ENCODE data around the gene C11orf21.

Gene C11orf21

GRCh38 chr11:2303627-2304505 lies 2.1 kb upstream of the C11orf21 start:
- no peak overlapping the region for H3K27ac ChIP-seq (ENCODE audit: low read depth, low read length)
- H3K9ac ChIP-seq (ENCODE audit: low read length) = no peak overlapping the region

DNA sequence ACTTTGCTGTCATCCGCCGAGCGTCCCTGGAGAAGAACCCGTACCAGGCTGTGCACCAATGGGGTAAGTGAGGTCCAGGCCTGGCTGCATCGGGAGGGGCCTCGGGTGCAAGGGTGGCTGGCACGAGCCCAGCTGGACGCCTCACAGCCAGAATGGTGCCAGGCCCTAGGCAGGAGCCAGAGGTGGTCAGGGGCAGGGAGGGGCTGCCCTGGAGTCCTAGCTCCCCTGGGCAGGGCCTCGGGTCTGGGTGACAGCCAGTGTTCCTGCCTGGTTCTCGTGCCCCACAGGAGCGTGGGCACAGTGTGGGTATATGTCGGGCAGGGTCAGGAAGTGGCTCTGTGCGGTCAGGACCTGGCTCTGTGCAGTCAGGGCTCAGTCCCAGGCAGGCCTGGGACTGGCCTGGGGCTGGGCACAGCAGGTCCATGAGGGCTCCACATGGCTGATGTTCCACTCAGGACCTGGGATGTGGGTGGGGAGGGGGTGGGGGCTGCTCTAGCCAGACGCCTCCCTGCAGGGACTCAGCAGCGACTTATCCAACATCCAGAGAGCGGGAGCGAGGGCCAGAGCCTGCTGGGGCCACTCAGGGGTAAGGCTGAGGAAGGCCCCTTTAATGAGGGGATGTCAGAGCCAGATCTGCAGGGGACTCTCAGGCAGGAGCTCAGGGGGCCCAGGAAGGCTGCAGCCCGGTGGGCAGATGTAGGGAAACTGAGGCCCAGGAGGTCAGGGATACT lies 1.3 kb upstream of the C11orf21 start:
- Histone ChIP-seq H3K27me3 (ENCODE audit: control insufficient read depth, insufficient read depth, low read length) (no peaks in the 10 kb centered on the region), H3K36me3 (ENCODE audit: control insufficient read depth, insufficient read depth, low read length) (no peaks in the 10 kb centered on the region), H3K27ac (ENCODE audit: low read depth, low read length) (peak overlapping the region; percentile 61), H3K9ac (ENCODE audit: low read length) (no peak overlapping the region), H3K4me1 (ENCODE audit: control insufficient read depth, insufficient read depth, low read length) (peaks cover 32% of the 10 kb centered on the region), H3K4me3 (ENCODE audit: low read length) (peak overlapping the region; percentile 57)

More at GRCh38 chr11:2303627-2304505, 2.1 kb upstream of the C11orf21 start:
- H3K27me3 ChIP-seq (ENCODE audit: control insufficient read depth, insufficient read depth, low read length) = no peaks in the 10 kb centered on the region
- no peak overlapping the region for H3K4me3 ChIP-seq (ENCODE audit: low read length)
- peaks cover 32% of the 10 kb centered on the region for H3K4me1 ChIP-seq (ENCODE audit: control insufficient read depth, insufficient read depth, low read length)
- H3K36me3 ChIP-seq (ENCODE audit: control insufficient read depth, insufficient read depth, low read length) = no peaks in the 10 kb centered on the region

DNA sequence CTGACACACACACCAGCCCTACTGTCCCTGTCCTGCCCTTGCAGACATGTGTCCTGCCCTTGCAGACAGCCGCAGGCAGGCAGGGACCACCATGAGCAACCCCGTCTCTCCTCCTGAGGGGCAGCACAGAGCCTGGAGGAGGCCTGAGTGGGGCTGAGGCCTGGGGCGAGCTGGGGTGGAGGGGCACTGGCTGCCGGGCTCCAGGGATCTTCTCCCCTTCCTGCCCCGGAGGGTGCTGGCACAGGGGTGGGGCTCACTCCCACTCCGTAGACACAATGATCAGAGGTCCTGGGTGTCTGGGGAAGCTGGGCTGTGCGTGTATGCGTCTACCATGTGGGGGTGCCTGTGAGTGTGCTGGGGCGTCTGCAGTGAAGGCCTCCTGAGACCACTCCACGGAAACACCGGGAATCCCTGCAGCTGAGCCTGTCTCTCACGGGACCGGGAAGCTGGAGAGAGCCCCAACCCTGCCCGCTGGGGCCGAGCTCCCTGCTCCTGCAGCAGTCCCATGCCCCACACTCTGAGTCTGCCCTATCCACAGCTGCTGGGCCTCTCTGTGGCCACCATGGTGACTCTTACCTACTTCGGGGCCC lies 683 bp upstream of the C11orf21 start:
- Histone ChIP-seq H3K27ac (ENCODE audit: low read depth, low read length) (peak overlapping the region; percentile 61), H3K27me3 (ENCODE audit: control insufficient read depth, insufficient read depth, low read length) (no peaks in the 10 kb centered on the region), H3K4me3 (ENCODE audit: low read length) (peak overlapping the region; percentile 57), H3K9ac (ENCODE audit: low read length) (no peak overlapping the region), H3K4me1 (ENCODE audit: control insufficient read depth, insufficient read depth, low read length) (peaks cover 29% of the 10 kb centered on the region), H3K36me3 (ENCODE audit: control insufficient read depth, insufficient read depth, low read length) (no peaks in the 10 kb centered on the region)

DNA sequence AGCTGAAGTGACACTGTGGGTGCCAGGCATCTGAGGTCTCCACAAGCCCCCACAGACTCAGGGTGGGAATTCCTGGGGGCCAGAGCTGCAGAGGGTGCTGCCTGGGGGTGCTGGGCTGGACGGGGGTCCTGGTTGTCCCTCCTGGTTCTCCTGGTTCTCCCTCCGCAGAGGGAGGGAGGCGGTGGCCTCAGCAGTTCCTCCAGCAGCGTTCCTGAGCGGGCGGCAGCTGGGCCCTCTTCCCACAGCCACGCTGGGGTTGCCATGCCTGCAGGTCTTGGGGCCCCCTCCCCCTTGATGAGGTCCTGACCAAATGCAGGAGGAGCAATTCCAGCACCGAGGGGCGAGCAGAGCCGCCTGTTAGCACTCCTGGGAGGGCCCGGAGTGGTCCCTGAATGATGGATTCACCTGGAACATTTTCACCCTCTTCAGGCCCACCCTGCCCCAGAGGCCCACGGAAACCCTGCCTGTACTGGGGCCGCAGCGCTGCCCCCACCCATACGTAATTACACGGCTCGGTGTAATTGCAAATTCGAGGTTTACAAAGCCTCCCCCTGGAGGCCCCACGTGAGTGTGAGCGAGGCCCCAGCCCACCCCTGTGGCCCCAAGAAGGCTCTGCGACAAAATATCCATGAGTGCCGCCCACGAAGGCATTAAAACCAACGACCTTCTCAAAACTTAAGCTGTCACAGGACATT lies 635 bp downstream of the C11orf21 start:
- no peak overlapping the region for H3K27ac ChIP-seq (ENCODE audit: low read depth, low read length)
- peaks cover 20% of the 10 kb centered on the region for H3K4me1 ChIP-seq (ENCODE audit: control insufficient read depth, insufficient read depth, low read length)
- H3K9ac ChIP-seq (ENCODE audit: low read length) = no peak overlapping the region
- H3K36me3 ChIP-seq (ENCODE audit: control insufficient read depth, insufficient read depth, low read length) = no peaks in the 10 kb centered on the region
- peak overlapping the region; percentile 26 for H3K4me3 ChIP-seq (ENCODE audit: low read length)
- H3K27me3 ChIP-seq (ENCODE audit: control insufficient read depth, insufficient read depth, low read length) = no peaks in the 10 kb centered on the region

GRCh38 chr11:2300290-2300935 lies 1.3 kb downstream of the C11orf21 start:
- Histone ChIP-seq H3K36me3 (ENCODE audit: control insufficient read depth, insufficient read depth, low read length) (no peaks in the 10 kb centered on the region), H3K4me1 (ENCODE audit: control insufficient read depth, insufficient read depth, low read length) (peaks cover 13% of the 10 kb centered on the region), H3K27me3 (ENCODE audit: control insufficient read depth, insufficient read depth, low read length) (no peaks in the 10 kb centered on the region), H3K9ac (ENCODE audit: low read length) (no peak overlapping the region), H3K27ac (ENCODE audit: low read depth, low read length) (no peak overlapping the region), H3K4me3 (ENCODE audit: low read length) (peak overlapping the region; percentile 26)

DNA sequence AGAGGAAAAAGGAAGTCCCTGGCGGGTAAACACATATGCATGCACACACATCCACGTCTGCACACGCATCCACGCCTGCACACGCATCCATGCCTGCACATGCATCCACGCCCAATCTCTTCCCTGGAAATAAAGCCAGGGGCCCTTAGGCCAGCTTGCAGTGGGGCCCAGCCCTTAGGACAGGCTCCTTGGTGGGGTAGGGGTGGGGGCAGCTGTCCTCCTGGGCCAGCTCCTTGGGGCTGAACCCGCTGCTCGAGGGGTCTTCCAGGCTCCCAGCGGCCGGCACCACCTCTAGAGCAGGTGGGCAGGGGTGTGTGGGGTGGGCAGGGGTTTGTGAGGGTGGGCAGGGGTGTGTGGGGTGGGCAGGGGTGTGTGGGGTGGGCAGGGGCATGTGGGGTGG lies 1.9 kb downstream of the C11orf21 start:
- Histone ChIP-seq H3K4me3 (ENCODE audit: low read length) (no peak overlapping the region), H3K9ac (ENCODE audit: low read length) (no peak overlapping the region), H3K4me1 (ENCODE audit: control insufficient read depth, insufficient read depth, low read length) (peaks cover 7% of the 10 kb centered on the region), H3K27ac (ENCODE audit: low read depth, low read length) (no peak overlapping the region), H3K27me3 (ENCODE audit: control insufficient read depth, insufficient read depth, low read length) (no peaks in the 10 kb centered on the region), H3K36me3 (ENCODE audit: control insufficient read depth, insufficient read depth, low read length) (no peaks in the 10 kb centered on the region)

DNA sequence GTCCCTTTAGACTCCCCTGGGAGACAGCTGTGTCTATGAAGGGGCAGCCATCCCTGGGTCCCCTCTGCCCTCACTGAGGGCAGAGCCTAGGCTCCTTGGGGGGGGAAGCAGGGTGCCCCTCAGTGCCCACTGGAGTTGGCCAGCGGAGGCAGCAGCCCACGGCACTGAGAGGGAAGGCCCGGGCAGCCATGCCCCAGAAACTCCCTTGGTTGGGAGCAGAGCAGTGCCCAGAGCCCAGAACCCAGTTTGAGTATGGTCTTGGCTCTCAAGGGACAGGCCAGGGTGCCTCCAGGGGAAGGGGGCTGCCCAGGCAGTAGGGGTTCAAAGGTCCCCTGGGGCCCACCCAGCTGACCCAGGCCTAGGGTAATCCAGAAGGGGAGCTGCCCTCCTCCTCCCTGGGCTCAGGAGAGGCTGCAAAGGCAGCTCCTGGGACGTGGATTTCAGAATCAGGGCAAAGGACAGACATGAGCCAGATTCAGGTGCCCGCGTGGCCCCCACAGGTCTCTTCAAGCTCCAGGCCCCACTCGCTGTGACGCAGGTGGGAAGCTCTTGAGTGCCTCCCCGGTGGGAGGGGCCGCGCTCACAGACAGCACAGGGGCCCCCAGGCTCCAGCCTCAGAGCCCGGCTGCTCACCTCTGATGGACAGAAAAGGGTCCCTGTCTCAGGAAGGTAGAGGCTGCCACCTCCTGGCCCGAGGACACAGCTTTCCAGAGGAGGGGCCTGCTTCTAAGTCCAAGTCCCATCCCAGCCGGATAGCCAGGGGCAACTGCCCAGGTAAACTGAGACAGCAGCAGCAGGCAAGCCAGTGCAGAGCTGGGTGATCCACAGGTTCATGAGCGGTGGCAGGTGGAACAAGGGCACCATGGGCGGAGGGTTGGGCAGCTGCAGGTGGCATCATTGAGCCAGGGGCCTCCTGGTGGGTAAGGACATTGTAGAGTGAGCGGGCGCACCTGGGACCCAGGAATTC lies 2.6 kb downstream of the C11orf21 start:
- no peak overlapping the region for H3K27ac ChIP-seq (ENCODE audit: low read depth, low read length)
- H3K4me3 ChIP-seq (ENCODE audit: low read length) = no peak overlapping the region
- H3K36me3 ChIP-seq (ENCODE audit: control insufficient read depth, insufficient read depth, low read length) = no peaks in the 10 kb centered on the region
- no peaks in the 10 kb centered on the region for H3K27me3 ChIP-seq (ENCODE audit: control insufficient read depth, insufficient read depth, low read length)
- H3K9ac ChIP-seq (ENCODE audit: low read length) = no peak overlapping the region
- H3K4me1 ChIP-seq (ENCODE audit: control insufficient read depth, insufficient read depth, low read length) = peaks cover 6% of the 10 kb centered on the region

GRCh38 chr11:2298131-2298794 lies 3.5 kb downstream of the C11orf21 start:
- H3K4me1 ChIP-seq (ENCODE audit: control insufficient read depth, insufficient read depth, low read length) = peaks cover 3% of the 10 kb centered on the region
- H3K4me3 ChIP-seq (ENCODE audit: low read length) = no peak overlapping the region
- no peaks in the 10 kb centered on the region for H3K36me3 ChIP-seq (ENCODE audit: control insufficient read depth, insufficient read depth, low read length)
- no peak overlapping the region for H3K9ac ChIP-seq (ENCODE audit: low read length)
- H3K27ac ChIP-seq (ENCODE audit: low read depth, low read length) = no peak overlapping the region
- H3K27me3 ChIP-seq (ENCODE audit: control insufficient read depth, insufficient read depth, low read length) = no peaks in the 10 kb centered on the region

DNA sequence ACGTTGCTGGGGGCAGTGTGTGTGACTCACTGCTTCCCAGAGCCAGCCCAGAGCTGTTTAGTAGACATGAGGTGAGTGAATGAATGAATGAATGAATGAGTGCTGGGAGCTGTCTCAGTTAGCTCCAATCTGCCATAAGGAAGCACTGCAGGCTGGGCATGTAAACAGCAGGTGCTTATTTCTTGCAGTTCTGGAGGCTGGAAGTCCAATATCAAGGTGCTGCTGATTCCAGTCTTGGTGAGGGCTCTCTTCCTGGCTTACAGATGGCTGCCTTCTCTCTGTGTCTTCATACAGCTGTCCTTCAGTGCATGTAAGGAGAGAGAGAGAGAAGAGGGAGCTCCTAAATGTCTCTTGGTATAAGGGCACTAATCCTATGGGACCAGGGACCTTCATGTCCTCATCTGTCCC lies 4.1 kb downstream of the C11orf21 start:
- Histone ChIP-seq H3K4me3 (ENCODE audit: low read length) (no peak overlapping the region), H3K9ac (ENCODE audit: low read length) (no peak overlapping the region), H3K4me1 (ENCODE audit: control insufficient read depth, insufficient read depth, low read length) (no peaks in the 10 kb centered on the region), H3K36me3 (ENCODE audit: control insufficient read depth, insufficient read depth, low read length) (no peaks in the 10 kb centered on the region), H3K27ac (ENCODE audit: low read depth, low read length) (no peak overlapping the region), H3K27me3 (ENCODE audit: control insufficient read depth, insufficient read depth, low read length) (no peaks in the 10 kb centered on the region)

- Histone ChIP-seq H3K27ac (ENCODE audit: low read depth, low read length) (no peak overlapping the region), H3K36me3 (ENCODE audit: control insufficient read depth, insufficient read depth, low read length) (no peaks in the 10 kb centered on the region), H3K4me3 (ENCODE audit: low read length) (no peak overlapping the region), H3K9ac (ENCODE audit: low read length) (no peak overlapping the region), H3K4me1 (ENCODE audit: control insufficient read depth, insufficient read depth, low read length) (no peaks in the 10 kb centered on the region), H3K27me3 (ENCODE audit: control insufficient read depth, insufficient read depth, low read length) (no peaks in the 10 kb centered on the region)
These were observed 4.7 kb downstream of the C11orf21 start for GRCh38 chr11:2296913-2297622.

All from rectal smooth muscle tissue (tissue), 1 donor.